Parathyroid adenoma (tissue), 2 donors: ENCODE data around the gene COX19.
A peak's percentile ranks its signal among the peaks of the same experiment; 100 is the strongest.

ENCODE experiments used
- H2AFZ ChIP-seq: fragments of 300-600 bp; sonication (generic); one replicate; pipeline ENCODE4 v1.7.0; 2017; ENCODE audit warnings: antibody characterized with exemption, mild to moderate bottlenecking
- H3K27ac ChIP-seq: fragments of 300-600 bp; sonication (generic); one replicate; pipeline ENCODE4 v1.7.0; 2017
- H3K27me3 ChIP-seq: fragments of 300-600 bp; sonication (generic); one replicate; pipeline ENCODE4 v1.7.0; 2017; ENCODE audit warnings: low read length; ENCODE audit not compliant: control insufficient read depth, insufficient read depth
- H3K36me3 ChIP-seq: fragments of 300-600 bp; sonication (generic); one replicate; pipeline ENCODE4 v1.7.0; 2017; ENCODE audit warnings: low read length; ENCODE audit not compliant: control insufficient read depth, insufficient read depth
- H3K4me1 ChIP-seq: fragments of 300-600 bp; sonication (generic); one replicate; pipeline ENCODE4 v1.7.0; 2017; ENCODE audit warnings: control low read depth
- H3K4me2 ChIP-seq: fragments of 300-600 bp; sonication (generic); one replicate; pipeline ENCODE4 v1.7.0; 2017; ENCODE audit warnings: low read length
- H3K4me3 ChIP-seq: fragments of 300-600 bp; sonication (generic); one replicate; pipeline ENCODE4 v1.7.0; 2017; ENCODE audit warnings: low read depth, low read length
- H3K79me2 ChIP-seq: fragments of 300-600 bp; sonication (generic); one replicate; pipeline ENCODE4 v1.7.0; 2017; ENCODE audit warnings: control low read depth
- H3K9ac ChIP-seq: fragments of 300-600 bp; sonication (generic); one replicate; pipeline ENCODE4 v1.7.0; 2017; ENCODE audit warnings: mild to moderate bottlenecking
- H3K9me3 ChIP-seq: fragments of 300-600 bp; sonication (generic); one replicate; pipeline ENCODE4 v1.7.0; 2017; ENCODE audit warnings: low read length; ENCODE audit not compliant: control insufficient read depth
- TF ChIP-seq, protein P1 (sequence below): fragments of 300-600 bp; sonication (generic); IDR thresholded peaks from one replicate; pipeline ENCODE4 v1.7.0; 2017; ENCODE audit warnings: antibody characterized with exemption, mild to moderate bottlenecking
- donor health status: primary hyperparathyroidism.

COX19 gene

DNA sequence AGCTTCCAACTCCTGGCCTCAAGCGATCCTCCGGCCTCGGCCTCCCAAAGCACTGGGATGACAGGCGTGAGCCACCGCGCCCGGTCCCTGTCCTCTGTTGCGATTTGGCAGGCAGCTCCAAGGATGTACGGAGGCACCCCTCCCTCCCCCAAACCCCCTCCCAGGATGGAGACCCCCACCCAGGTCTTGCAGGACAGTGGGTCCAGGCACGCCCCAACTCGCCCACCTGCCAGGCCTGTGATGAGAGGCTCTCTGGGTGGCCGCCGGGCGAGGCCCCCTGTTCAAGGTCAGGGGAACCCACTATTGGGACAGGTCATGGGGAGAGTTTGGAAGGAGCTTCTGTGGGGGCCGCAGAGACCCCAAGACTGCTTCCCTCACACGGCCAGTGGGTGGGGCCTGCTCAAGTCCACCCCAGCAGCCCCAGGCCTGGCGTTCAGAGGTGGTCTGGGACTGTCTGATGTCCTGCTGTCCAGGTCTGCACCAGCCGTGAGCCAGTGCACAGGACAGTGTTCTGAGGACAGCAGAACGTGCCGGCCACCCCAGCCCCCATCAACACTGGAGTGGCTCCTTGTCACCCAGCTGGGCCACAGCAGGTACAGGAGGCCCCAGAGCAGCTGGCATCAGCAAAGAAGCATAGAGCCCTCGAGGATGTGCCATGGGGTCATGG is 23.3 kb downstream of the COX19 start:
- H3K36me3 ChIP-seq = no peaks in the 10 kb centered on the region
- H3K27ac ChIP-seq = no peak overlapping the region
- H3K9me3 ChIP-seq = no peaks in the 10 kb centered on the region
- H3K79me2 ChIP-seq = peaks cover 44% of the 10 kb centered on the region
- H2AFZ ChIP-seq = no peak overlapping the region
- peaks cover 10% of the 10 kb centered on the region for H3K4me1 ChIP-seq
- H3K9ac ChIP-seq = no peak overlapping the region
- H3K27me3 ChIP-seq = no peaks in the 10 kb centered on the region
- no peak overlapping the region for H3K4me2 ChIP-seq
- TF ChIP-seq, protein P1, sequence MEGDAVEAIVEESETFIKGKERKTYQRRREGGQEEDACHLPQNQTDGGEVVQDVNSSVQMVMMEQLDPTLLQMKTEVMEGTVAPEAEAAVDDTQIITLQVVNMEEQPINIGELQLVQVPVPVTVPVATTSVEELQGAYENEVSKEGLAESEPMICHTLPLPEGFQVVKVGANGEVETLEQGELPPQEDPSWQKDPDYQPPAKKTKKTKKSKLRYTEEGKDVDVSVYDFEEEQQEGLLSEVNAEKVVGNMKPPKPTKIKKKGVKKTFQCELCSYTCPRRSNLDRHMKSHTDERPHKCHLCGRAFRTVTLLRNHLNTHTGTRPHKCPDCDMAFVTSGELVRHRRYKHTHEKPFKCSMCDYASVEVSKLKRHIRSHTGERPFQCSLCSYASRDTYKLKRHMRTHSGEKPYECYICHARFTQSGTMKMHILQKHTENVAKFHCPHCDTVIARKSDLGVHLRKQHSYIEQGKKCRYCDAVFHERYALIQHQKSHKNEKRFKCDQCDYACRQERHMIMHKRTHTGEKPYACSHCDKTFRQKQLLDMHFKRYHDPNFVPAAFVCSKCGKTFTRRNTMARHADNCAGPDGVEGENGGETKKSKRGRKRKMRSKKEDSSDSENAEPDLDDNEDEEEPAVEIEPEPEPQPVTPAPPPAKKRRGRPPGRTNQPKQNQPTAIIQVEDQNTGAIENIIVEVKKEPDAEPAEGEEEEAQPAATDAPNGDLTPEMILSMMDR = no peak
- no peak overlapping the region for H3K4me3 ChIP-seq

DNA sequence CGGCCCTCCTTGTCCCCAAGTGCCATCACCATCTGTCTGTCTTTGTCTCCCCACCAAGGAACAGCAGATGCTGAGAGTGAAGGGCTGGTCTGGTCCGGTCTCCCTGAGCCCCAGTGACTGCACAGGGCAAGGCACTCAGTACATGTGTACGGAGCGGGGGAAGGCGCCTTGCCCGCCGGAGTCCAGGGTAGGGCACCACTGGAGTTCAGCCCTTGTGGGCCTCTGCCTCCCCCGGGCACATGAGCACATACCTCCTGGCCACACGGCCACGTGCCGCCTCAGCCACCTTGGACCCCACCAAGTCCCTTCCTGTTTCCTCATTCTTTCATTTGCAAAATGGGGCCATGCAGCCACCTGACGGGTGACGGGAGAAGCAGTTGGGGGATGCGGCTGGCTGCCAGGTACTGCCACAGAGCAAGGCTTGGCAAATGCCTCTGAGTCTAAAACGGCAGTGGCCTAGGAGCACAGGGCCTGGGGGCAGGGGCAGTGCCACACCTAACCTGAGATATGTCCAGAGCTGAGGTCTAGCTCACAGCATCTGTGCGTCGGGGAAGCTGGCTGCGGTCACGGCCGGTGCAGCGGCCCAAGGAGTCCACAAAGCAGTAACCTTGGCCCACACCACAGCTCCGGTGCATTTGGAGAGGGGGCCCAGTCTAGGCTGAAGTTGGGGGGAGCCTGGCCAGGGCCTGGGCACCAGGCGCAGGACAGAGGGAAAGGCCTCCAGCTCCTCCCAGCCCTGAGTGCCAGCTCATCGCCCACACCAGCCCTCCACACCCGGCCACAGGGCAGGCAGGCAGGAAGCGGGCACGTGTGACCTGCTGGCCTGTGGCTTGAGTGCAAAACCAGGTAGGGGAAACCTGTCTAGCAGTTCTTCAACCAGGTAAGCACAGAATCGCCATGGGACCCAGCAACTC is 26.1 kb downstream of the COX19 start:
- Histone ChIP-seq H3K4me1 (peaks cover 21% of the 10 kb centered on the region), H3K4me3 (no peak overlapping the region), H3K27ac (no peak overlapping the region), H3K27me3 (no peaks in the 10 kb centered on the region), H2AFZ (no peak overlapping the region), H3K79me2 (peaks cover 50% of the 10 kb centered on the region), H3K9ac (no peak overlapping the region), H3K4me2 (no peak overlapping the region), H3K36me3 (no peaks in the 10 kb centered on the region), H3K9me3 (no peaks in the 10 kb centered on the region)
- TF ChIP-seq, protein P1 = no peak

DNA sequence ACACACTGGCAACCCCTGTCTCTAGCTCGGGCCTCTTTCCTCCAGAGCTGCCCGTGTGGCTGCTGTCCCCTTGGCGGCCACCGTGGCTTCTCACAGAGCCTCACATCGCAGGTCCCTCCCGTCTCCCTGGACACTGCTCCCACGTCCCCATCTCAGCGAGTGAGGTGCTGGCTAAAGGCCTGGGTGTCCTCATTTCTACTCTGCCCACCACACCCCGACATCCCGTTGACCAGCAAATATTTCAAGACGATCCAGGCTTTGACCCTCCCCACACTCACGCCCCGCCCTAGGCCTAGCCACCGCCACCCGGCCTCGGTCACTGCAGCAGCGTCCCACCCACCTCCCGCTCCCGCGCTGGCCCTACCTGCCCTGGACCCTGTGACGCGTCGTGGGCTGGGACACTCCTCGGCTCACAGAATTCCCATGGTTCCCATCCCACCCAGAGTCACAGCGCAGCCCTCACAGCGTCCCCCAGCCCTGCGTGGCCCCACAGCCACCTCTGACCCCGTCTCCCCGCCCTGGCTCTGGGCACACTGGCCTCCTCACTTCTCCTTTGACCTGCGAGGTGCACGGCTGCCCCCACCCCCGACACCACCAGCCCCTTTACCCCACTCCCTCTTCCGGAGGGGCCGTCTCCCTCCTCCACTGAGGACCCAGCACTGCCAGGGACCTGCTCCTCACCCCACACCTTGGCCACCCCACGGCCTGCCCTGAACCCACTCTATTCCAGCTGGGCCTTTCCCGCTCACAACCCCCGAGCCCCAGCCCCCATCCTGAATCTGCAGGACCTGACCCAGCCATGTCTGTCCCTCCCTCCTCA is 27.7 kb downstream of the COX19 start:
- Histone ChIP-seq H3K9ac (no peak overlapping the region), H3K4me1 (peaks cover 12% of the 10 kb centered on the region), H3K27ac (no peak overlapping the region)

DNA sequence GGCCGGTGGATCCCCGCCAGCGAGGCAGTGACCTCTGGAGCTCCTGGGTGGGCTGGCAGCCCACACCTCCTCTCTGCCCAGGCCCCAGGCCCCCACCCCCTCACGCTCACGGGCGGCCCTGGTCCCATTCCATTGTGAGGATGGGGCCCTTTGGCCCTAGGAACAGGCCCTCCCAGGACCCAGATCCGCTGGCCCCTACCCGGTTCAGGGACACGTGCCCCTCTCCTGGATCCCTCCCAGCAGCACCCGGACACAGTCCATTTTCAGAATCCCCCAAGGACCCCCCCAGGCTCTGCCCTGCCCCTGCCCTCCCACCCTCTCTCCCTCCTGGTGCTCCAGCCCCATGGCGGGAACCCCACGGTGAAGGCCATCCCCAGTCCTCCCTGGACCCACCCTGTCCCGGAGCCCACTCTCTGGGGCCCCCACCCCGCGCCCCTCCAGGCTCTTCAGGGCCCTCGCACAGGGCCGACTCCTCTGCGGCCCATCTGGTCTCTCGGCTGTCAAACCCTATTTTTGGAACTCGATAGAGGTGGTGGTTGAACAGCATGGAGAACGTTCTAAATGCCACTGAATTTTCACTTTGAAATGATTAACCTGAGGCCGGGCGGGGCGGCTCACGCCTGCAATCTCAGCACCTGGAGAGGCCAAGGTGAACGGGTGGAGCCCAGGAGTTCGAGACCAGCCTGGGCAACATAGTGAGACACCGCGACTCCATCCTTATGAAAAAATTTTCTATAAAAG is 28.9 kb downstream of the COX19 start:
- Histone ChIP-seq H3K27ac (peak overlapping the region; percentile 96), H3K9ac (no peak overlapping the region)

More for the DNA sequence above, 27.7 kb downstream of the COX19 start:
- Histone ChIP-seq H3K27me3 (no peaks in the 10 kb centered on the region), H3K9me3 (no peaks in the 10 kb centered on the region), H2AFZ (no peak overlapping the region), H3K4me3 (no peak overlapping the region), H3K79me2 (peaks cover 43% of the 10 kb centered on the region), H3K4me2 (no peak overlapping the region), H3K36me3 (no peaks in the 10 kb centered on the region)
- TF ChIP-seq, protein P1 = no peak

More for the DNA sequence above, 28.9 kb downstream of the COX19 start:
- Histone ChIP-seq H3K4me3 (no peak overlapping the region), H3K9me3 (no peaks in the 10 kb centered on the region), H2AFZ (peak overlapping the region; percentile 92), H3K36me3 (no peaks in the 10 kb centered on the region), H3K4me1 (peaks cover 12% of the 10 kb centered on the region), H3K27me3 (no peaks in the 10 kb centered on the region), H3K79me2 (peaks cover 35% of the 10 kb centered on the region), H3K4me2 (no peak overlapping the region)
- TF ChIP-seq, protein P1 = no peak
